CD4-positive, alpha-beta T cell treated with Interleukin-6 at 100 ng/mL for 8 hours (primary cell): ENCODE results near the gene ZNF865.

ENCODE experiments used
- DNase-seq: peaks from one replicate; pipeline ENCODE4 v3.0.0-alpha.2; 2020; ENCODE audit warnings: mixed read lengths, low spot score

Gene ZNF865

GRCh38 chr19:55658846-55659459, 53.5 kb downstream of the ZNF865 start:
- no peak for DNase-seq

- DNase-seq = no peak
Measured at GRCh38 chr19:55659822-55660221, 54.4 kb downstream of the ZNF865 start.

GRCh38 chr19:55660404-55660803, 55.0 kb downstream of the ZNF865 start:
- DNase-seq = no peak

- DNase-seq = no peak
Measured at GRCh38 chr19:55660991-55661390, 55.5 kb downstream of the ZNF865 start.

GRCh38 chr19:55661826-55662225, 56.4 kb downstream of the ZNF865 start:
- no peak for DNase-seq

GRCh38 chr19:55663846-55664536, 58.5 kb downstream of the ZNF865 start:
- no peak for DNase-seq

GRCh38 chr19:55666343-55667005, 61.0 kb downstream of the ZNF865 start:
- DNase-seq = no peak
